Measurements from ENCODE around the gene MGST2. TPM values are rescaled to one million over a fixed set of nuclear protein-coding genes. Genes with fewer than 3 reads are reported as not detected.

MGST2 gene
- total RNA-seq, 1 experiment from 2014 or later = 34.1 TPM

DNA sequence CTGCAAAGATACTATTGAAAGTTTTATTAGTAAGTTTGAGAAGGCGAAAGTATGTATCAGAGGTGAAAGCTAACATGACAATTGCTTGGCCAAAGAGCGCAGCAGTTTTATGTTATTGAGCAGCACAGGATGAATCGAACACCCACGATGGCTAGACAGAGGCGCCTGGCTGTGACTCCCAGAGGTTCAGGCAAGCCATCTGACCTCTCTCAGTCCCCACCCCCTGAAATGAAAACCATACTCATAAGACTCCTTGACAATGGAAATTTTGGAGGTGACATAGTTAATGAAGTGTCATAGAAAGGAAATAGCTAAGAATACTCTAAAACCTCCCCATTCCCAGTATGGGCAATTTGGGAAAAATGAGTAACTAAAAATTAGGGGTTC, 70.6 kb downstream of the MGST2 start:
- Histone ChIP-seq H3K4me1 (replicated peaks) (peaks cover 27% of the 10 kb centered on the region), H3K27ac (no peak overlapping the region), H3K36me3 (no peaks in the 10 kb centered on the region), H3K9me3 (replicated peaks) (no peaks in the 10 kb centered on the region), H3K4me3 (no peak overlapping the region), H3K27me3 (replicated peaks) (no peaks in the 10 kb centered on the region)
- no peak for DNase-seq (ENCODE audit: low read depth in 1 of 2, low spot score in 2 of 2)

- no peaks in the 10 kb centered on the region for H3K27me3 ChIP-seq (replicated peaks)
- no peak overlapping the region for H3K4me3 ChIP-seq
- H3K9me3 ChIP-seq (replicated peaks) = no peaks in the 10 kb centered on the region
- DNase-seq (ENCODE audit: low read depth in 1 of 2, low spot score in 2 of 2) = no peak
- peaks cover 27% of the 10 kb centered on the region for H3K4me1 ChIP-seq (replicated peaks)
- H3K27ac ChIP-seq = no peak overlapping the region
- H3K36me3 ChIP-seq = no peaks in the 10 kb centered on the region
Measured at GRCh38 chr4:139736661-139737060, 71.0 kb downstream of the MGST2 start.

- H3K27me3 ChIP-seq (replicated peaks) = no peaks in the 10 kb centered on the region
- H3K4me3 ChIP-seq = no peak overlapping the region
- H3K4me1 ChIP-seq (replicated peaks) = peaks cover 26% of the 10 kb centered on the region
- DNase-seq (ENCODE audit: low read depth in 1 of 2, low spot score in 2 of 2) = no peak
- H3K27ac ChIP-seq = no peak overlapping the region
- no peaks in the 10 kb centered on the region for H3K36me3 ChIP-seq
- no peaks in the 10 kb centered on the region for H3K9me3 ChIP-seq (replicated peaks)
Measured at GRCh38 chr4:139738846-139739613, 73.4 kb downstream of the MGST2 start.

- Histone ChIP-seq H3K36me3 (no peaks in the 10 kb centered on the region), H3K9me3 (replicated peaks) (no peaks in the 10 kb centered on the region), H3K4me1 (replicated peaks) (peaks cover 15% of the 10 kb centered on the region), H3K27me3 (replicated peaks) (no peaks in the 10 kb centered on the region), H3K27ac (no peak overlapping the region), H3K4me3 (no peak overlapping the region)
- no peak for DNase-seq (ENCODE audit: low read depth in 1 of 2, low spot score in 2 of 2)
Measured at GRCh38 chr4:139740121-139740520, 74.5 kb downstream of the MGST2 start.

DNA sequence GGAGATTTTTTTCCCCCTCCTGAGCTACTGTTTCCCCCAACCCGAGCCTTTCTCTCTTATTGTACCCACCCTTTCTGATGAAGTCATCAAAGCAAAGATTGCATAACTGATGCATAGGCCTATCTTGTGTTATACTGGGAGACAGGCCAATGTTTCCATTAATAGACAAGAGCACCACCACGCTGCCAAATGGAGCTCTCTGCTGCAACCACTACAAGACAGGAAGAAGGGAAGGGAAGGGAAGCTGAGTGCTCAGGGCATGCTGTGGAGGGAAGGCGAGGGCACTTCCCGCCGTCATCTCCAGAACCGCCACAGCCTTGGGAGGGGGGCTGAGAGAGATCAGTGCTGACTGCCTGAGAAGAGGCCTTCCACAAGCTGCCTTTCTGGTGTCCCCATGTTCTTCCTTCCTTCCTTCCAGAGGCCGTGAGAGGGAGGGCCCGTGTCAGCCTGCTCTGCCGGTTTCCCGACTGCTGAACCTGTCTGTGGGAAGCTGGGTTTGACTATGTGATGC, 75.0 kb downstream of the MGST2 start:
- H3K36me3 ChIP-seq = no peaks in the 10 kb centered on the region
- H3K4me1 ChIP-seq (replicated peaks) = peaks cover 14% of the 10 kb centered on the region
- no peak overlapping the region for H3K27ac ChIP-seq
- H3K4me3 ChIP-seq = no peak overlapping the region
- H3K27me3 ChIP-seq (replicated peaks) = no peaks in the 10 kb centered on the region
- no peaks in the 10 kb centered on the region for H3K9me3 ChIP-seq (replicated peaks)
- DNase-seq (ENCODE audit: low read depth in 1 of 2, low spot score in 2 of 2) = no peak

- no peak for DNase-seq (ENCODE audit: low read depth in 1 of 2, low spot score in 2 of 2)
- Histone ChIP-seq H3K4me3 (no peak overlapping the region), H3K9me3 (replicated peaks) (no peaks in the 10 kb centered on the region), H3K36me3 (no peaks in the 10 kb centered on the region), H3K4me1 (replicated peaks) (peaks cover 4% of the 10 kb centered on the region; the same call in 1 of the 2 replicates), H3K27ac (no peak overlapping the region), H3K27me3 (replicated peaks) (no peaks in the 10 kb centered on the region)
Measured at GRCh38 chr4:139743027-139743426, 77.4 kb downstream of the MGST2 start.

- Histone ChIP-seq H3K4me1 (replicated peaks) (peaks cover 4% of the 10 kb centered on the region; the same call in 1 of the 2 replicates), H3K27me3 (replicated peaks) (no peaks in the 10 kb centered on the region), H3K36me3 (no peaks in the 10 kb centered on the region), H3K27ac (no peak overlapping the region), H3K4me3 (no peak overlapping the region), H3K9me3 (replicated peaks) (no peaks in the 10 kb centered on the region)
- DNase-seq (ENCODE audit: low read depth in 1 of 2, low spot score in 2 of 2) = no peak
Measured at GRCh38 chr4:139744232-139744631, 78.6 kb downstream of the MGST2 start.

DNA sequence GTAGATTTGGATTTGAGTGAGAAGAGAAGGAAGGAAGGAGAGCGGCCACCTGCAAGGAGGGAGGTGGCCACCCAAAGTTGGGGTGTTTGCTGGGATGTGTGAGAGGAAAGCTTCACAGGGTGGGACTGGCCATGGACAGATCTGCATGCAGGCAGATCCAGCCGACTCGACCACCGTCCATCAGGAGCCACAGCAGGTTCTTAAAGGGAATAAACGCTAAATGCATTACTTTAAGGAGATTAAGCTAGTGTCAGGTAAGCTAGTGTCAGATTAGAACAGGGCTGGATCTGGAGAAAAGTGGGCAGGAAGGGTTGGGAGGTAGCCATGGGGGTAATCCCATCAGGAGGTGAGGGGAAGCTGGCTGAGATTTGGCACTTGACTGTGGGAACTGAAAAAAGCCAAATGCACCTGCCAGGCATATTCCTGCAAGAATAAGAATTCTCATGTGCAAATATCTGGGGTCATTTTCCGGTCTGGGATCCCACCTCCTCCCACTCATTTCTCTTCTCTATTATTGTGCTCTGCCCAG, 79.6 kb downstream of the MGST2 start:
- Histone ChIP-seq H3K27ac (no peak overlapping the region), H3K9me3 (replicated peaks) (no peaks in the 10 kb centered on the region), H3K4me1 (replicated peaks) (peaks cover 4% of the 10 kb centered on the region; the same call in 1 of the 2 replicates), H3K27me3 (replicated peaks) (no peaks in the 10 kb centered on the region), H3K36me3 (no peaks in the 10 kb centered on the region), H3K4me3 (no peak overlapping the region)
- DNase-seq (ENCODE audit: low read depth in 1 of 2, low spot score in 2 of 2) = no peak

- H3K9me3 ChIP-seq (replicated peaks) = no peaks in the 10 kb centered on the region
- H3K27me3 ChIP-seq (replicated peaks) = no peaks in the 10 kb centered on the region
- no peak for DNase-seq (ENCODE audit: low read depth in 1 of 2, low spot score in 2 of 2)
- H3K4me1 ChIP-seq (replicated peaks) = no peaks in the 10 kb centered on the region; the same call in 1 of the 2 replicates
- no peak overlapping the region for H3K4me3 ChIP-seq
- H3K27ac ChIP-seq = no peak overlapping the region
- H3K36me3 ChIP-seq = no peaks in the 10 kb centered on the region
Measured at GRCh38 chr4:139746431-139747171, 81.0 kb downstream of the MGST2 start.

- Histone ChIP-seq H3K27me3 (replicated peaks) (no peaks in the 10 kb centered on the region), H3K9me3 (replicated peaks) (no peaks in the 10 kb centered on the region), H3K4me3 (no peak overlapping the region), H3K36me3 (no peaks in the 10 kb centered on the region), H3K4me1 (replicated peaks) (no peaks in the 10 kb centered on the region; the same call in 1 of the 2 replicates), H3K27ac (no peak overlapping the region)
- no peak for DNase-seq (ENCODE audit: low read depth in 1 of 2, low spot score in 2 of 2)
Measured at GRCh38 chr4:139749338-139749737, 83.7 kb downstream of the MGST2 start.

GRCh38 chr4:139749835-139750498, 84.3 kb downstream of the MGST2 start:
- no peak for DNase-seq (ENCODE audit: low read depth in 1 of 2, low spot score in 2 of 2)
- Histone ChIP-seq H3K27ac (no peak overlapping the region), H3K9me3 (replicated peaks) (no peaks in the 10 kb centered on the region), H3K4me3 (no peak overlapping the region), H3K36me3 (no peaks in the 10 kb centered on the region), H3K27me3 (replicated peaks) (no peaks in the 10 kb centered on the region), H3K4me1 (replicated peaks) (no peaks in the 10 kb centered on the region)

GRCh38 chr4:139753686-139754085, 88.1 kb downstream of the MGST2 start:
- Histone ChIP-seq H3K36me3 (no peaks in the 10 kb centered on the region), H3K27ac (no peak overlapping the region), H3K9me3 (replicated peaks) (no peaks in the 10 kb centered on the region), H3K27me3 (replicated peaks) (no peaks in the 10 kb centered on the region), H3K4me3 (no peak overlapping the region), H3K4me1 (replicated peaks) (no peaks in the 10 kb centered on the region)
- DNase-seq (ENCODE audit: low read depth in 1 of 2, low spot score in 2 of 2) = no peak
